ENCODE results near the gene DSG2. TPM values are rescaled to one million over a fixed set of nuclear protein-coding genes. Genes with fewer than 3 reads are reported as not detected.

The DSG2 gene
- total RNA-seq, 1 donor from 2014 or later = 65.6 TPM

GRCh38 chr18:31595121-31595771 lies 97.3 kb downstream of the DSG2 start:
- H3F3A ChIP-seq (ENCODE audit: low read depth) = no peaks in the 10 kb centered on the region
- peaks cover 13% of the 10 kb centered on the region for H3K27me3 Mint-ChIP-seq (ENCODE audit: insufficient read depth, low read depth)
- peaks cover 23% of the 10 kb centered on the region for H3K4me1 Mint-ChIP-seq
- no peaks in the 10 kb centered on the region for H3K27me3 ChIP-seq
- no peaks in the 10 kb centered on the region for H3K36me3 Mint-ChIP-seq
- no peak overlapping the region for H3K4me2 ChIP-seq
- no peak overlapping the region for H3K27ac ChIP-seq
- H3K4me1 ChIP-seq = no peaks in the 10 kb centered on the region
- no peaks in the 10 kb centered on the region for H3K9me3 ChIP-seq (ENCODE audit: low read depth)
- H3K9ac ChIP-seq = no peak overlapping the region
- H4K20me1 ChIP-seq (ENCODE audit: low read depth) = no peaks in the 10 kb centered on the region
- H2AFZ ChIP-seq (replicated peaks) = no peak overlapping the region
- H3K4me3 ChIP-seq = no peak overlapping the region
- H3K79me2 ChIP-seq (ENCODE audit: low read depth) = no peaks in the 10 kb centered on the region
- no peak for DNase-seq (ENCODE audit: low spot score)
- H3K36me3 ChIP-seq = no peaks in the 10 kb centered on the region
- TF ChIP-seq EZH2 (IDR thresholded peaks at IDR 0.05) (no peak), CTCF (IDR thresholded peaks at IDR 0.05) (no peak), EZH2phosphoT487 (IDR thresholded peaks at IDR 0.05) (no peak)
- H3K27ac Mint-ChIP-seq = no peak overlapping the region
- H3K9me3 Mint-ChIP-seq = peaks cover 4% of the 10 kb centered on the region
- H3K4me3 Mint-ChIP-seq = no peak overlapping the region

GRCh38 chr18:31596081-31596872 lies 98.3 kb downstream of the DSG2 start:
- H3K9me3 ChIP-seq (ENCODE audit: low read depth) = no peaks in the 10 kb centered on the region
- H3F3A ChIP-seq (ENCODE audit: low read depth) = no peaks in the 10 kb centered on the region
- no peak overlapping the region for H3K4me2 ChIP-seq
- TF ChIP-seq EZH2 (IDR thresholded peaks at IDR 0.05) = no peak
- no peak for TF ChIP-seq EZH2phosphoT487 (IDR thresholded peaks at IDR 0.05)
- TF ChIP-seq CTCF (IDR thresholded peaks at IDR 0.05) = no peak
- no peak for DNase-seq (ENCODE audit: low spot score)
- Mint-ChIP-seq H3K36me3 (no peaks in the 10 kb centered on the region), H3K27me3 (ENCODE audit: insufficient read depth, low read depth) (peaks cover 8% of the 10 kb centered on the region), H3K4me3 (no peak overlapping the region), H3K27ac (no peak overlapping the region), H3K4me1 (peaks cover 21% of the 10 kb centered on the region), H3K9me3 (peaks cover 4% of the 10 kb centered on the region)
- no peaks in the 10 kb centered on the region for H3K79me2 ChIP-seq (ENCODE audit: low read depth)
- no peaks in the 10 kb centered on the region for H4K20me1 ChIP-seq (ENCODE audit: low read depth)
- no peak overlapping the region for H3K9ac ChIP-seq
- H3K27me3 ChIP-seq = no peaks in the 10 kb centered on the region
- H2AFZ ChIP-seq (replicated peaks) = no peak overlapping the region
- H3K36me3 ChIP-seq = no peaks in the 10 kb centered on the region
- no peak overlapping the region for H3K4me3 ChIP-seq
- no peak overlapping the region for H3K27ac ChIP-seq
- no peaks in the 10 kb centered on the region for H3K4me1 ChIP-seq

GRCh38 chr18:31598021-31598805 lies 100.2 kb downstream of the DSG2 start:
- TF ChIP-seq EZH2phosphoT487 (IDR thresholded peaks at IDR 0.05) (no peak), EZH2 (IDR thresholded peaks at IDR 0.05) (no peak)
- H3K27ac Mint-ChIP-seq = no peak overlapping the region
- H2AFZ ChIP-seq (replicated peaks) = no peak overlapping the region

More at GRCh38 chr18:31598021-31598805, 100.2 kb downstream of the DSG2 start:
- Mint-ChIP-seq H3K4me3 (no peak overlapping the region), H3K4me1 (peaks cover 15% of the 10 kb centered on the region), H3K36me3 (no peaks in the 10 kb centered on the region), H3K9me3 (peaks cover 4% of the 10 kb centered on the region), H3K27me3 (ENCODE audit: insufficient read depth, low read depth) (peaks cover 6% of the 10 kb centered on the region)
- no peaks in the 10 kb centered on the region for H4K20me1 ChIP-seq (ENCODE audit: low read depth)
- H3K79me2 ChIP-seq (ENCODE audit: low read depth) = no peaks in the 10 kb centered on the region
- no peaks in the 10 kb centered on the region for H3K4me1 ChIP-seq
- no peak overlapping the region for H3K27ac ChIP-seq
- no peak overlapping the region for H3K9ac ChIP-seq
- no peak overlapping the region for H3K4me2 ChIP-seq
- no peaks in the 10 kb centered on the region for H3F3A ChIP-seq (ENCODE audit: low read depth)
- H3K36me3 ChIP-seq = no peaks in the 10 kb centered on the region
- H3K4me3 ChIP-seq = no peak overlapping the region
- H3K27me3 ChIP-seq = no peaks in the 10 kb centered on the region
- no peaks in the 10 kb centered on the region for H3K9me3 ChIP-seq (ENCODE audit: low read depth)
- no peak for DNase-seq (ENCODE audit: low spot score)

Other genes with a start within 250 kb of the DSG2 start
- not detected in 2 replicates for gene DSG1, start 180.0 kb upstream of the DSG2 start, total RNA-seq (ENCODE audit: low replicate concordance)
- gene DSG4, start 121.4 kb upstream of the DSG2 start, total RNA-seq (ENCODE audit: low replicate concordance) = not detected in 2 replicates
- not detected in 2 replicates for gene DSG3, start 50.4 kb upstream of the DSG2 start, total RNA-seq (ENCODE audit: low replicate concordance)
- 1.8 TPM in 1 of 2 replicates, not detected in the other for gene TTR, start 93.7 kb downstream of the DSG2 start, total RNA-seq (ENCODE audit: low replicate concordance)
- 11.2 and 16.3 TPM in 2 replicates for gene B4GALT6, start 186.4 kb downstream of the DSG2 start, total RNA-seq (ENCODE audit: low replicate concordance)